ENCODE measurements around the gene BACE1. TPM values are rescaled to one million over a fixed set of nuclear protein-coding genes. Genes with fewer than 3 reads are reported as not detected.

The BACE1 gene
- total RNA-seq, 3 donors from 2014 or later, result 0.37 to 1.0 (median 0.48) TPM

DNA sequence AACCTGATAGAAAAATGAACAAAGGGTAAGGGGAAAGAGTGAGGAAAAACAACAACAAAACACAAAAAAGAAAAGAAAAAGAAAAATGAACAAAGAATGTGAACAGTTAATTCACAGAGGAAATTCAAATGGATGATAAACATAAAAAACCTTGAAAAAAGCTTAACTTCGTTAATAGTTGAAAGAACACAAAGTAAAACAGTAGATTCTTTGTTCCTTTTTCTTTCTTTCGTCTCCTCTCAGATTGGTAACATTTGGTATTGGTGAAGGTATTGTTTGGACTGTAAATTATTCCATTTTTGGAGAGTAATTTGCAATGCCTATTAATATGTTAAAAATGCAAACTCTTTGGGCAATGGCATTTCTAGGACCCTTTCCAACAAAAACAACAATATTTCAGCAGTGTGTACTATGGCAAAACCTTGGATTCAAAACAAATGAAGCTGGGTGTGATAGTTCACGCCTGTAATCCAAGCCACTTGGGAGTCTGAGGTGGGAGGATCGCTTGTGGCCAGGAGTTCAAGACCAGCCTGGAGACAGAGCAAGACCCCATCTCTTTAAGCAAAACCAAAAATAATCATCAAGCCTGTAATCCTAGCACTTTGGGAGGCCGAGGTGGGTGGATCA lies 3.3 kb upstream of the BACE1 start:
- Mint-ChIP-seq H3K27me3 (ENCODE audit: low read depth) (peaks cover 23% of the 10 kb centered on the region), H3K9me3 (no peaks in the 10 kb centered on the region), H3K4me3 (no peak overlapping the region), H3K36me3 (ENCODE audit: insufficient read depth) (no peaks in the 10 kb centered on the region), H3K4me1 (ENCODE audit: low read depth) (peaks cover 12% of the 10 kb centered on the region)
- DNase-seq (no peak), ATAC-seq (no peak)

DNA sequence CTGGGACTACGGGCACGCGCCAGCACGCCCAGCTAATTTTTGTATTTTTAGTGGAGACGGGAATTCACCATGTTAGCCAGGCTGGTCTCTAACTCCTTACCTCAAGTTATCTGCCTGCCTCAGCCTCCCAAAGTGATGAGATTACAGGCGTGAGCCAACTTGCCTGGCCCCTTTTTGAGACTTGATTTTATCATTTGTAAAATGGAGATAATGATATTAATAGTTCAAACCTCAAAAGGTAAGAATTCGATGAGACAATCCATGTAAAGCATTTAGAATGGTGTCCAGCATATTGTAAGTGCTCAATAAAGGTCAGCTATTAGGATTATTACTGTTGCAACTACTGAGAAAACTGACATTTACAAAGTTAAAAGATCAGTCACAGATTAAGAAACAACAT lies 2.7 kb upstream of the BACE1 start:
- Mint-ChIP-seq H3K9me3 (no peaks in the 10 kb centered on the region), H3K27me3 (ENCODE audit: low read depth) (peaks cover 27% of the 10 kb centered on the region), H3K36me3 (ENCODE audit: insufficient read depth) (no peaks in the 10 kb centered on the region), H3K4me1 (ENCODE audit: low read depth) (peaks cover 13% of the 10 kb centered on the region), H3K4me3 (no peak overlapping the region)
- DNase-seq (no peak), ATAC-seq (no peak)

DNA sequence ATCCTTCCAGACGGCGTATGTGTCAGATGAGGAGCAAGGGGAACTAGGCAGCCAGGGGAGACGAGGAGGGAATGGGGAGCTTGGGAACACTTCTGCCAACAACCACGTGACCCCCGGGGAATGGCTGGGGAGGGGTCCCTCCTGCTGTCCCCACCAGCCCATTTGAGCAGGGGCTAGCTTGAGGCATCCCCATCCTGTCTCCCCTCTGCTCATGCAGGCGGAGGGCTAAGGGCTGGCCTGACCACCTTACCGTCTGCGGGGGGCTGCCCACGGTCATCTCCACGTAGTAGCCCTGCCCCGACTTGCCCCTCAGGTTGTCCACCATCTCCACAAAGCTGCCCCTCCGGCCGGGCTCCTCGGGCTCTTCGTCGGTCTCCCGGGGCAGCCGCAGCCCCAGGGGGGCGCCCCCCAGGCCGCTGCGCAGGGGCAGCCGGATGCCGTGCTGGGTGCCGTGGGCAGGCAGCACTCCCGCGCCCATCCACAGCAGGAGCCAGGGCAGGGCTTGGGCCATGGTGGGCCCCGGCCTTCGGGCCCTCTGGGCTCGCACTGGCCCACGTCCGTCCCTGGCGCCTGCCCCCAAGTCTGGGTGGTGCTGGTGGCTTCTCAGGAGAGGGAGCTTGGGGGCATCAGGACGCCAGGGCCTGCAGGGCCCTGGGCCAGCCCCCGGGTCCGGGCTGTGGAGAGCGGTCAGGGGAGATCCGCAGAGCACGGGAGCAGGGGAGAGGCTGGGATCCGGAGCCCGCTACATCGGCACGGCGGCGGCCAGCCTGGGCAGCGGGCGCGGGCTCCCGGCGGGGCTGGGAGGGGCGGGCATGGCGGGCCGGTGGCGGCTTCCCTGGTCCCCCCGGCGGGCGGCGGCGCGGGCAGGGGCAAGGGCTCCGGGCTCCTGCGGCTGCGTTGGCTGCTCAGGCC lies 515 bp downstream of the BACE1 start:
- peaks cover 27% of the 10 kb centered on the region for H3K27me3 Mint-ChIP-seq (ENCODE audit: low read depth)
- peak overlapping the region; percentile 78 for H3K4me3 Mint-ChIP-seq
- DNase-seq, result peak; percentile 8
- peak; percentile 81 for ATAC-seq
- no peaks in the 10 kb centered on the region for H3K36me3 Mint-ChIP-seq (ENCODE audit: insufficient read depth)
- no peaks in the 10 kb centered on the region for H3K9me3 Mint-ChIP-seq
- peaks cover 13% of the 10 kb centered on the region for H3K4me1 Mint-ChIP-seq (ENCODE audit: low read depth)

DNA sequence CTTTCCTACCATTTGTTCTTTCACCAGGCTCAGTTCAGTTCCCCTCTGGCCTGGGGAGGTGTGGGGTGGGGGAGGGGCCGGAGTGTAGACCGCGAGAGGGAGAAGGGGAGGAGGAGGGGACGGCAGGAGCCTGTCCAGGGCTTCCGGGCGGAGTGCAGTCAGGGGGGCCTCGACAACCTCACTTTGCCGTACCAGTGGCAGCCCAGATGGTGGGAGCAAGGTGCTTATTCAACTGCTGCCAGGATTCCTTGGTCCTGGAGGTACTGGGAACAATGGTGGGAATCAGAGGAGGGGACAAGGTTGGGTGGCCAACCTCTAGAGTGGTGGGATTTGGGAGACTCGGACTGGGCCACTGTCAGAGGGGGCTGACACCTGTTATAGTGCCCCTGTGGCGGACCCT lies 1.2 kb downstream of the BACE1 start:
- DNase-seq (no peak), ATAC-seq (no peak)
- Mint-ChIP-seq H3K4me3 (peak overlapping the region; percentile 59), H3K27me3 (ENCODE audit: low read depth) (peaks cover 27% of the 10 kb centered on the region), H3K9me3 (no peaks in the 10 kb centered on the region), H3K36me3 (ENCODE audit: insufficient read depth) (no peaks in the 10 kb centered on the region), H3K4me1 (ENCODE audit: low read depth) (peaks cover 13% of the 10 kb centered on the region)

DNA sequence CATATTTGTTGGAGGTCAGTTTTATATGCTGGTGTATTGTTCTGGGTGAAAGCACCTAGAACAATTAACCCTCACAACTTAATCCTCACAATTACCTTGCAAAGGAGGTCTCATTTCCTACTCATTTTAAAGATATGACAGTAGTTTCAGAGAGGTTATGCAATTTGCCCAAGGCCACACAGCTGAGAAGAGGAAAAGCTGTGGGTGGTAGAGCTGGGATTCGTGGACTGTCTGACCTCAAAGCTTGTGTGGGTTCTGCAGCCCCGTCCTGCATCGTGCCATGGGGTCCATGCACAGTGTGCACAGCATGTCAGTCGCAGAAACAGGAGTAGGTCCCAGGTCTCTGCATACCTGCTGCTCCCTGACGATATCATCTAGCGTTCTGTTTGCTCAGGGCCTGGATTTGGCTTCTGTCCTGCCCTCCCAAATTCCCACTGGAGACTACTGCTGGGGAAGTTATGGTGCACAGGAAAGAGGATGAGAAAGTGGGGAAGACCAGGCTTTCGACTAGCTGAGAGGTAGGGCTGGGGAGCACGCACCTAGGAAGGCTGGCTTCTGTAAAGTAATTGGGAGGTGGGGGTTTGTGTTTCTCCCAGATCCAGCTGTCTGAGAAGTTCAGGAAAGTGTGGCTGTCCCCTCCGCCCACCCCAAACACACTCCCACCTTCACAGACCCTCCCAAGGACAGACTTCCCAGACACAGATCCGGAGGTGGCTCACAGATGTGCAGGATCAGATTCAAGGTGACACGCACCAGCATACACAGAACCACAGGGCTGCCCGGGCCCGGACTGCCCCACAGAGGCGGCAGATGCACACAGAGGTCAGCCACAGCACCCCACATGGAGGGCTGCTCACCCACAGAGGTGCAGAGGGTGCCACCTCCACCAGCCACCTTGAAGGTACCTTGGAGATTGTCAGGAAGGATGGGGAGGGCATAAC lies 2.0 kb downstream of the BACE1 start:
- Mint-ChIP-seq H3K36me3 (ENCODE audit: insufficient read depth) (no peaks in the 10 kb centered on the region), H3K4me3 (peak overlapping the region; percentile 19), H3K9me3 (no peaks in the 10 kb centered on the region), H3K27me3 (ENCODE audit: low read depth) (peaks cover 27% of the 10 kb centered on the region), H3K4me1 (ENCODE audit: low read depth) (peaks cover 13% of the 10 kb centered on the region)
- DNase-seq (no peak), ATAC-seq (no peak)

DNA sequence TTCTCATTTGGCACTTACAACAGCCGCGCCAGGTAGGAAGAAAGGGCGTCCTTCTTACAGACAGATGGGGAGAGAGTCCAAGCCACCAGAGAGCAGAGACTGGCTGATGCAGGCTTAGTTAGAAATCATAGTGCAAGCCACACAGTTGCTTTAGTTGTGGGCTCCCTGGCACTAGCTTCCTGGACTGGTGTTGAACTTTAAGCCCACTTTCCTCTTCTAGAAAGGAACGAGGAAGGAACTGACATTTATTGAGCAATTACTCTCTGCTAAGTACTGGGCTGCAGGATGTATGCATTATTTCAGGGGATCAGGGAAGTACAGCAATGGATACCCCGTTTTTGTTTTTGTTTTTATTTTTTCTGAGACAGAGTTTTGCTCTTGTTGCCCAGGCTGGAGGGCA lies 3.0 kb downstream of the BACE1 start:
- H3K36me3 Mint-ChIP-seq (ENCODE audit: insufficient read depth), result no peaks in the 10 kb centered on the region
- no peaks in the 10 kb centered on the region for H3K9me3 Mint-ChIP-seq
- H3K27me3 Mint-ChIP-seq (ENCODE audit: low read depth), result peaks cover 25% of the 10 kb centered on the region
- ATAC-seq (no peak), DNase-seq (no peak)
- no peak overlapping the region for H3K4me3 Mint-ChIP-seq
- peaks cover 13% of the 10 kb centered on the region for H3K4me1 Mint-ChIP-seq (ENCODE audit: low read depth)

DNA sequence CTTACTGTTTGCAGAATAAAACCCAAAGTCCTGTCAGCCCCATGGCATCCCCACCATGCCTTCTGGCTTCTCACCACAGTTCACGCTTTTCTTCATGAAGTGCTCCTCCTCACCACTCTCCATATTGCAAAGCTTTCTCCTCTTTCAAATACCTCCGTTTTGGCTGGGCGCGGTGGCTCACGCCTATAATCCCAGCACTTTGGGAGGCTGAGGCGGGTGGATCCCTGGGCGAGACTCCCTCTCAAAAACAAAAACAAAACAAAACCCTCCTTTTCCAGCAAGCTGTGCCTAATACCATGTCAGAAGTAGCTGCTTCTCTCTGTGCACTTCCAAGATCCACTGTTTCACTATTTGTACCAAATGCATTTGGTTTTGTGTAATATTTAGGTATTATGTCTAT lies 6.7 kb downstream of the BACE1 start:
- no peak for DNase-seq
- no peaks in the 10 kb centered on the region for H3K9me3 Mint-ChIP-seq
- peaks cover under 1% of the 10 kb centered on the region for H3K4me1 Mint-ChIP-seq (ENCODE audit: low read depth)
- H3K4me3 Mint-ChIP-seq, result no peak overlapping the region
- H3K27me3 Mint-ChIP-seq (ENCODE audit: low read depth), result peaks cover 6% of the 10 kb centered on the region
- no peaks in the 10 kb centered on the region for H3K36me3 Mint-ChIP-seq (ENCODE audit: insufficient read depth)
- ATAC-seq, result no peak

DNA sequence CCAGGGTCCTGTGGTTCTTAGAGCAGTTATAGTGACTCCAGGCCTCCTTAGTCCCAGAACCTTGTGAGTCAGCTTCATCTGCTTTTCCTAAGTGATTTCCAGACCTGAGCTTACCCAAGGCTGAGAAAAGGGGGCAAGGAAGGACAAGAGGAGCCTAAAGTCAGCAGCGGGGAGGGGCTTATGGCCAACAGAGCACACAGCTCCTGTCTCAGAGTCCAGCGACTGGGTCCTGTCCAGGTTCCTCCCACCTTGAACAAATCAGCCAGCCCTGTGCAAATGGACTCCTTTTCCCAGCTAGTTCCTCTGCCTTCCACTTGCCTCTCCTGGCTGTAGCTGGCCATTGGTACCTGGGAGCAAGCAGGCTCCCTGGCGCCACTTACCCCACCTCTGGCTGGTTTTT lies 10.9 kb downstream of the BACE1 start:
- ATAC-seq (no peak), DNase-seq (no peak)
- no peaks in the 10 kb centered on the region for H3K9me3 Mint-ChIP-seq
- H3K36me3 Mint-ChIP-seq (ENCODE audit: insufficient read depth), result no peaks in the 10 kb centered on the region
- H3K27me3 Mint-ChIP-seq (ENCODE audit: low read depth), result peaks cover 2% of the 10 kb centered on the region
- no peak overlapping the region for H3K4me3 Mint-ChIP-seq
- no peaks in the 10 kb centered on the region for H3K4me1 Mint-ChIP-seq (ENCODE audit: low read depth)

DNA sequence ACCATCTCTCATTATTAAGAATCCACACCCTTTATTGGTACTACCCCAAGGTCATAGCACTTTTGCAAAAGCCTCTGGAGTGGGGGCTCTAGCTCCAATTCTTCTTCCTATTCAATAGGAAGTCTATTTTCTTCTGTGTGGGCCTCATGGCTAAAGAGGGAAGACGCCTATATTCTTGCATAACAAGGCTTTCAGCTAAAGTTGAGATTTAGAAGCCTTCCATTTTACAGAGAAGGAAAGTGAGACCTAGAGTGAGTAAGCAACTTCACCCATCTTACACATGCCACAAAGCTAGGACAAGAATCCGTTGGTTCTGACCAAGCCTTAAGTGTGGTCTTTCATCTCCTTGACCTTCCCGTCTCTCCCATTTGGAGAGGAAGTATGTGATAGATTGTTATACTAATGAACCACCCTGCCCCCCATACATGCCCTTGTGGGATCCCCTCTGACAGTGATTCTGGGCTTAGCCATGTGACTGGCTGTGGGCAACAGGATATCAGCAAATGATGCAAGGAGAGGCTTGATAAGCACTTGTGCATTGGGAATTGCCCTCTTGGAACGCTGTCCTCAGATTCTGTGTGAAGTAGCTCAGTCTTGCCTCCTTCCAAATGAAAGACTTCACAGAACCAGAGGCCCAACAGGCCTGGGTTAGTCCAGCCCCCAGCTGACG lies 12.3 kb downstream of the BACE1 start:
- H3K9me3 Mint-ChIP-seq, result no peaks in the 10 kb centered on the region
- peaks cover 2% of the 10 kb centered on the region for H3K27me3 Mint-ChIP-seq (ENCODE audit: low read depth)
- no peak for ATAC-seq
- DNase-seq, result no peak
- no peaks in the 10 kb centered on the region for H3K4me1 Mint-ChIP-seq (ENCODE audit: low read depth)
- H3K4me3 Mint-ChIP-seq, result no peak overlapping the region
- no peaks in the 10 kb centered on the region for H3K36me3 Mint-ChIP-seq (ENCODE audit: insufficient read depth)

DNA sequence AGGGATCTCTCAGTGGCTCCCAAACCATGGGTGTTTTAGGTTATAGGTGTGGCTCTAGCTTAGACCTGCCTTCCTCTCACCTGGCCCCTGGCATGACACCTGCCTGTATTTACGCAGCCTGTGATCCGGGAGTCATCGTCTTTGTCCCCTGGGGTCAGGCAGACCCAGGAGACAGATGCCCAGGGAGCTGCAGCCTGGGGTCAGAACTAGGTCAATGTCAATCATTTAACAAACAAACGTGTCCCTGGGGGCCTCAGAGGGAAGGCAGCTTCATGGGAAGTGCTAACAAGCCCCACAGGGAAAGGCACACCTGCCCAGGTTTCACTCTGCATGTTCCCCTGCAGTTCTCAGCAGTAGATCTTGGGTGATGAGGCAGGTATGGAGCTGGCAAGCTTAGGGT lies 13.0 kb downstream of the BACE1 start:
- Mint-ChIP-seq H3K36me3 (ENCODE audit: insufficient read depth) (no peaks in the 10 kb centered on the region), H3K27me3 (ENCODE audit: low read depth) (peaks cover under 1% of the 10 kb centered on the region), H3K4me3 (no peak overlapping the region), H3K9me3 (no peaks in the 10 kb centered on the region), H3K4me1 (ENCODE audit: low read depth) (no peaks in the 10 kb centered on the region)
- DNase-seq (no peak), ATAC-seq (no peak)

DNA sequence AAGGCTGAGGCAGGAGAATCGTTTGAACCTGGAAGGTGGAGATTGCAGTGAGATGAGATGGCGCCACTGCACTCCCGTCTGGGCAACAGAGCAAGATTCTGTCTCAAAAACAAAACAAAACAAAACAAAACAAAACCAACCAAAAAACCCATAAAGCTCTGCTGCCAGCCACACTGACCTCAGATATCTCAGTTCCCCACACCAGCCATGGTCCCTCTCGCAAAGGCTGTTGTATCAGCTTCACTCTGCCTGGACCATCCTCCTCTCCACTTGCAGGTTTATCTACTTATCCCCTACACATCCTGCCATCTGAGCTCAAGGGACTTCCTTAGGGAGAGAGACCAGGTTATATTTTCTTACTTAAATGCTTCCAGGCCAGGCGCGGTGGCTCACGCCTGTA lies 13.8 kb downstream of the BACE1 start:
- Mint-ChIP-seq H3K9me3 (no peaks in the 10 kb centered on the region), H3K4me3 (no peak overlapping the region), H3K27me3 (ENCODE audit: low read depth) (no peaks in the 10 kb centered on the region), H3K36me3 (ENCODE audit: insufficient read depth) (no peaks in the 10 kb centered on the region), H3K4me1 (ENCODE audit: low read depth) (no peaks in the 10 kb centered on the region)
- DNase-seq (no peak), ATAC-seq (no peak)

DNA sequence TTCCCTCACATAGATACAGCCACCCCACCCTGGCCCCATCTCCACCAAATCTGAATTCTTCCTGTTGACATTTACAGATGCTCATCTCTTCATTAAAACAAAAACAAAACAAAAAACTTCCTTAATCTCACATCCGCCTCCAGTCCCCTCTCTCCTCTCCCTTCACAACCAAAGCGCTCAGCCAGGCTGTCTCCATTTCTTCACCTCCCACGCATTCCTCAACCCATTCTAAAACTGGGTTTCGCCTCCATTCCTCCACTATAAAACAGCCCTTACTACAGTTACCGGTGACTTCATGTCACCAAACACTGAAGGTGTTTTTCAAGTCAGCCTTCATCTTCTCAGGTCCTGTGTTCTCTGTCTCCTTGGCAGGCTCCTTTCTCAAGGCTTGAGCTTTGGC lies 15.3 kb downstream of the BACE1 start:
- Mint-ChIP-seq H3K4me1 (ENCODE audit: low read depth) (no peaks in the 10 kb centered on the region), H3K4me3 (no peak overlapping the region), H3K36me3 (ENCODE audit: insufficient read depth) (no peaks in the 10 kb centered on the region), H3K9me3 (no peaks in the 10 kb centered on the region), H3K27me3 (ENCODE audit: low read depth) (no peaks in the 10 kb centered on the region)
- no peak for ATAC-seq
- DNase-seq, result no peak

DNA sequence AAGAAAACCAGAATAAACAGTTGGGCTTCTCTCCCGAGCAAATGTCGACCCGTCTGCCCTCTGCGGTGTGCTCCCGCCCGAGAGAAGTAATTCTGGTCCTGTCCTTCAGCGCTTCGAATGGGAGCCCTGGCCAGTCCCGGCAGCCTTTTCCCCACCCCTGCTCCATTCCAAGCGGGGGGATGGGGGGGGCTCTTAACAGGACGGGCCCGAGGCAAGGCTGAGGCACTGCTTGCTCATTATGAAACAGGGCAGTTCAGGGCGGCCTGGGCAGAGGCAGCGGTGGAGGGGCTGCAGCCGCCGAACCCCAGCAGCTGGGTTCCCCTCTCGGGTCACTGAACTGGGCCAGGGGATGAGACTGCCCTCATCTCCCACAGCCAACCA lies 15.8 kb downstream of the BACE1 start:
- no peaks in the 10 kb centered on the region for H3K4me1 Mint-ChIP-seq (ENCODE audit: low read depth)
- H3K27me3 Mint-ChIP-seq (ENCODE audit: low read depth), result no peaks in the 10 kb centered on the region
- ATAC-seq (no peak), DNase-seq (no peak)
- H3K4me3 Mint-ChIP-seq, result no peak overlapping the region
- no peaks in the 10 kb centered on the region for H3K36me3 Mint-ChIP-seq (ENCODE audit: insufficient read depth)
- no peaks in the 10 kb centered on the region for H3K9me3 Mint-ChIP-seq
